Bronchial epithelial cell (primary cell): ENCODE measurements around the gene CPXM1. TPM values are rescaled to one million over a fixed set of nuclear protein-coding genes. Genes with fewer than 3 reads are reported as not detected.
A peak's percentile ranks its signal among the peaks of the same experiment; 100 is the strongest.

ENCODE experiments used
- DNase-seq: peaks from one replicate; pipeline ENCODE4 v3.0.0-alpha.2; 2010; ENCODE audit warnings: low read depth
- FAIRE-seq: peaks from 2 replicates; lab custom pipeline; 2011; peaks lifted over from hg19 to GRCh38; lab: Jason Lieb, UNC
- H3K27me3 ChIP-seq: 2 replicates; pipeline ENCODE4 v1.5.1; 2011; ENCODE audit warnings: low read length; ENCODE audit not compliant: control insufficient read depth, insufficient read depth
- H3K36me3 ChIP-seq: 2 replicates; pipeline ENCODE4 v1.5.1; 2011; ENCODE audit warnings: low read length; ENCODE audit not compliant: control insufficient read depth, insufficient read depth
- H3K4me3 ChIP-seq: 2 replicates; pipeline ENCODE4 v1.5.1; 2011; ENCODE audit warnings: mild to moderate bottlenecking, low read depth, low read length, control low read depth
- total RNA-seq: library from RNA; depleted of rRNA; stranded (reverse); fragments of >200 nt; gene quantifications from 2 replicates; pipeline ENCODE4 v1.2.1, GENCODE V29; 2014
- TF ChIP-seq, protein P1 (sequence below): IDR thresholded peaks from 2 replicates; pipeline ENCODE4 v1.5.1; 2011; ENCODE audit warnings: mild to moderate bottlenecking, moderate library complexity, low read length, control low read depth, inconsistent platforms; ENCODE audit not compliant: insufficient read depth, severe bottlenecking

CPXM1 gene
- total RNA-seq, 1 donor from 2014 or later = not detected

DNA sequence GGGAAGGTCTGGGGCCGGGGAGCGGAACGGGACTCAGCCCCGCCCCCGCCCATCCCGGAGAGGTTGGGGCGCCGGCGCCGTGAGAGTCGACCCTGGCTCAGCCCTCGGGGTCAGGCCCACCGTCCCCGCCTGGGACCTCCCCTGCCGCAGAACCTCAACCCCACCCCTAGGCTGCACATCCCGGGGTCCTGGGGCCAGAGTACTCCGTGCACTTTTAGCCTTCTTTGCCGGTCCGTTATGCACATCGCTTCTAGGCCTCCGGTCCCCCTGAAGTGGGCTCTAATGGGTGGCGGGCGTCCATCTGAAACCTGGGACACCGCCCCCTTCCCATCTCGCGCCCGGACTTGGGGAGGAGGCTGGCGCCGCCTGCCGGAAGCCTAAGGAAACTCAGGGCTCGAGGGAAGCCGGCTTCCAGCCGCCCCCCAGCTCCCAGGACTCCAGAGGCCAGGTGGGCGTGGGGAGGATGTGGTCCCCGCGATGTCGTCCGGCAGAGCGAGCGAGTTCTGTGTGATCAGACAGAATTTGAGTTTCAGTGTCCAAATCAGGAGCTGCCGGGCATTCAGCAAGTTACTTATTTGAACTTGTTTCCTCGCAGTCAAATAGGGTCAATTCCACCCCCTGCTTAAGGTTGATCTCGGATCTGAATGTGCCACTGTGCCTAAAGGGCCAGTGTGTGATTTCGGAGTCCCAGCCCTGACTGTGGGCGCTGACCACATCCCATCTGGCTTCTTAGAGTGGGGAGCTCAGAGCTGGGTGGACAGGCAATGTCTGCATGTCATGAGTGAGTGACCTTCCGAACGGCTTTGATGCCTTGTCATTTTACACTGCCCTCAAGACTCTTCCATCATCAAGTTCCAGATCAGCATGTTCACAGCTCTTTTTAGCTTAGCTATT is 47.6 kb downstream of the CPXM1 start:
- FAIRE-seq (no peak), DNase-seq (no peak)
- H3K4me3 ChIP-seq = peak overlapping the region; percentile 23
- peaks cover 27% of the 10 kb centered on the region for H3K27me3 ChIP-seq
- H3K36me3 ChIP-seq = no peaks in the 10 kb centered on the region
- TF ChIP-seq, protein P1, sequence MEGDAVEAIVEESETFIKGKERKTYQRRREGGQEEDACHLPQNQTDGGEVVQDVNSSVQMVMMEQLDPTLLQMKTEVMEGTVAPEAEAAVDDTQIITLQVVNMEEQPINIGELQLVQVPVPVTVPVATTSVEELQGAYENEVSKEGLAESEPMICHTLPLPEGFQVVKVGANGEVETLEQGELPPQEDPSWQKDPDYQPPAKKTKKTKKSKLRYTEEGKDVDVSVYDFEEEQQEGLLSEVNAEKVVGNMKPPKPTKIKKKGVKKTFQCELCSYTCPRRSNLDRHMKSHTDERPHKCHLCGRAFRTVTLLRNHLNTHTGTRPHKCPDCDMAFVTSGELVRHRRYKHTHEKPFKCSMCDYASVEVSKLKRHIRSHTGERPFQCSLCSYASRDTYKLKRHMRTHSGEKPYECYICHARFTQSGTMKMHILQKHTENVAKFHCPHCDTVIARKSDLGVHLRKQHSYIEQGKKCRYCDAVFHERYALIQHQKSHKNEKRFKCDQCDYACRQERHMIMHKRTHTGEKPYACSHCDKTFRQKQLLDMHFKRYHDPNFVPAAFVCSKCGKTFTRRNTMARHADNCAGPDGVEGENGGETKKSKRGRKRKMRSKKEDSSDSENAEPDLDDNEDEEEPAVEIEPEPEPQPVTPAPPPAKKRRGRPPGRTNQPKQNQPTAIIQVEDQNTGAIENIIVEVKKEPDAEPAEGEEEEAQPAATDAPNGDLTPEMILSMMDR = peak; percentile 80

DNA sequence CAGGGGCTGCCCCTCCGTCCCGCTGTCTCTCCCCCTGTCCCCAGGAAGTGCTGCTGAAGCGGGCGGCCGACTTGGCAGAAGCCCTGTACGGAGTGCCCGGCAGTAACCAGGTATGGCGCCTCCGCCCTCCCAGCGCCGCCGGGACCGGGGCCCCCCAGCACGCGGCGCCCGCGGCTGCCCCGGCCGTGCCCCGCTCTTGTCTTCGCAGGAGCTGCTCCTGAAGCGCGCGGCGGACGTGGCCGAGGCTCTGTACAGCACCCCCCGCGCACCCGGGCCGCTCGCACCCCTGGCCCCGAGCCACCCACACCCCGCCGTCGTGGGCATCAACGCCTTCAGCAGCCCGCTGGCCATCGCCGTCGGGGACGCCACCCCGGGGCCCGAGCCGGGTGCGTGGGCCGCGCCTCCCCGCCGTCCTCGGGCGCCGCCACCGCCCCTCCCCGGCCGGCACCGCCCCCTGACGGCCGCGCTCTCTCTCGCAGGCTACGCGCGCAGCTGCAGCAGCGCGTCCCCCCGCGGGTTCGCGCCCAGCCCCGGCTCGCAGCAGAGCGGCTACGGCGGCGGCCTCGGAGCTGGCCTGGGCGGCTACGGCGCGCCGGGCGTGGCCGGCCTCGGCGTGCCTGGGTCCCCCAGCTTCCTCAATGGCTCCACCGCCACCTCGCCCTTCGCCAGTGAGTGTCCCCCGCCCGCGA is 48.4 kb downstream of the CPXM1 start:
- FAIRE-seq (no peak), DNase-seq (no peak)
- TF ChIP-seq, protein P1 = no peak
- Histone ChIP-seq H3K4me3 (peak overlapping the region; percentile 23), H3K36me3 (no peaks in the 10 kb centered on the region), H3K27me3 (peaks cover 27% of the 10 kb centered on the region)

DNA sequence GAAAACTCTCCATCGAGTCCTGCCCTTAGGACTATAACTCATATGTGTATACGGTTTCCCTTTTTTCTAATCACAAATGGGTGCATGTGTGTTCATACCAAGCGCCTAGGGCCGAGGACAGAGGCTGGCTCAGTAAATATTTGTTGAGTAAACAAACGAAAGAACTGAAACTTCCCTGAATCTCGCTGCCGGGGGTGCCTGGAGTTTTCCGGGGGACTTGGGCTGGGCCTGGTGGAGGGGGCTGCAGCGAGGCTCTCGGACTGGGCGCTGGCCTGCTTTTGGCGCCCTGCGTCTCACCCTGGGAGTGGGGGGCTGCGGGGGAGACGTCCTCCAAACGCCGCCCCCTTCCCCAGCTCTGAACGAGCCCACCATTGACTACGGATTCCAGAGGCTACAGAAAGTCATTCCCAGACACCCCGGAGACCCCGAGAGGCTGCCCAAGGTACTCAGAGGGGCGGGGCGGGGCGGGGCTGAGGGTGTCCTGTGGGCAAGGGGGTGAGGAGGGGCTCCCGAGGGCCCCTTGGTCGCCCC is 49.0 kb downstream of the CPXM1 start:
- Histone ChIP-seq H3K4me3 (peak overlapping the region; percentile 3), H3K36me3 (no peaks in the 10 kb centered on the region), H3K27me3 (peaks cover 27% of the 10 kb centered on the region)
- FAIRE-seq = no peak
- TF ChIP-seq, protein P1 = no peak
- DNase-seq = no peak

DNA sequence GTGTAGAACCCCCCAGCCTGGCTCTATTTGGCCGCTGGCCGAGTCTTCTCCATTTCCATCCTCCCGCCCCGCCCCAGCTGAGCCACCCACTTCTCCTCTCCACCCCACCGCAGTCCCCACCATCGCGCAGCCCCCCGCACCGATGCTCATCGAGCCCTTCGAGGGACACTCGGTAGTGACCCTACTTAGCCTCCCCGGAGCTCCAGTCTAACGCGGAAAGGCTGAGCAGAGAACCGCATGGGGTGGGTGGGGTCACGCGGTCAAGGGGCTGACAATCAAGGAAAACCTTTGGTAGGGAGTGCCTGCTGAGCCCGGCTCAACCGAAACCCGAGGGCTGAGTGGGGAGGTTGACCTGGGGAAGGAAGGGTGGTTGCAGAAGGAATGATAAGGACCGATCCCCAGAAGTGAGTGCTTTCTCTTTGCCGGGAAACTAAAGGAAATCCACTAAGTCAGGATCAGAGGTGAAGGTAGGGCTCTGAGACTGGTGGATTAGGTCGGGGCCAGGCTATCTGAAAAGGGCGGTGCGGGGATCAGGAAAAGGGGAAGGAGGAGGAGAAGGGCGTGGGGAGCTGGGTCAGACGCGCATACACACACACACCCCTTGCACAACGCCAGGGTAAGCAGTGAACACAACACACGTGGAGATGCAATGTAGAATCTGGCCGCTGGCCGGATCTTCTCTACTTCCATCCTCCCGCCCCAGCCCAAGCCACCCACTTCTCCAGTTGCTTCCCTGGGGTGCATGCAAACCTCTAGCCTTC is 49.8 kb downstream of the CPXM1 start:
- FAIRE-seq (no peak), DNase-seq (peak; percentile 25)
- H3K36me3 ChIP-seq = no peaks in the 10 kb centered on the region
- TF ChIP-seq, protein P1 = no peak
- no peak overlapping the region for H3K4me3 ChIP-seq
- peaks cover 23% of the 10 kb centered on the region for H3K27me3 ChIP-seq

DNA sequence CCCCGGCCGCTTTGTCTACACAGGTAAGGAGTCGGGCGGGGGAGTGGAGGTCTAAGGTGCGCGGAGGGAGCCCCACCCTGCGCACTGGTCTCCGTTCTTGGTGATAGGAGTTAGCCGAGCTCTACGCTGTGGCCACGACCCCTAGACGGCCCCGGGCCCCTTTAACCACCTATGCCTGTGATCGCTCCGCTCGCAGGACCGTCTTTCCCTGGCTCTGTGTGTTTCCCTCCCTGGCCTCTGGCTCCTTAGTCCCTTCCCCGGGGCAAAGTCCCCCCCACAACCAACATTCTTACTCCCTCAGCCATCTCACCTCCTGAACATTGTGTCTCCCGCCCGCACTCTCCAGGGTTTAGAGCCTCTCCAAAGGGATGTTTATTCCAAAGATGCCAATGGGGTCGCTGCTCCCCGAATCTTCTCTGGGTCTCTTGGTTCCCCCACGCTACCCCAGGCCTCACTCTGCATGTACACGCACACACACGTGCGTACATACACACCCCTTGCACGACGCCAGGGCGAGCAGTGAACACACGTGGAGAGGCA is 50.4 kb downstream of the CPXM1 start:
- Histone ChIP-seq H3K27me3 (peaks cover 25% of the 10 kb centered on the region), H3K36me3 (no peaks in the 10 kb centered on the region), H3K4me3 (no peak overlapping the region)
- FAIRE-seq = no peak
- TF ChIP-seq, protein P1 = no peak
- no peak for DNase-seq
